K562 (cell line): ENCODE data around the gene ISG20L2. TPM values are rescaled to one million over a fixed set of nuclear protein-coding genes. Genes with fewer than 3 reads are reported as not detected.
A peak's percentile ranks its signal among the peaks of the same experiment; 100 is the strongest.

ENCODE experiments used
- CGGBP1 ChIP-seq: fragments of 250-450 bp; sonication (Bioruptor Pico); IDR thresholded peaks from 2 replicates; pipeline ENCODE4 v1.9.0; 2021; ENCODE audit warnings: mild to moderate bottlenecking
- EP400 ChIP-seq: fragments of 450-650 bp; IDR thresholded peaks from 2 replicates; pipeline ENCODE4 v1.6.1; 2017; ENCODE audit warnings: antibody characterized with exemption, mild to moderate bottlenecking, moderate library complexity
- FOXP4 ChIP-seq: sonication (generic); formaldehyde crosslinking; IDR thresholded peaks from 2 replicates; pipeline ENCODE4 v1.8.0; 2022; ENCODE audit warnings: mild to moderate bottlenecking, missing genetic modification reagents, borderline replicate concordance
- GABPA ChIP-seq: fragments of 200-800 bp; sonication (Bioruptor generic); conservative IDR thresholded peaks from 2 replicates; pipeline ENCODE4 v1.6.1; 2016; ENCODE audit warnings: low read depth, missing genetic modification characterization, missing compliant biosample characterization
- MCM7 ChIP-seq, 2 experiments: fragments of 450-650 bp; IDR thresholded peaks; 2 replicates each; pipeline ENCODE4 v1.6.1; 2016 to 2018
- MEF2D ChIP-seq: conservative IDR thresholded peaks from 2 replicates; pipeline ENCODE4 v1.6.1; 2016; ENCODE audit warnings: low read depth, missing genetic modification characterization, missing compliant biosample characterization
- NCOA2 ChIP-seq, 2 experiments: fragments of 450-650 bp; IDR thresholded peaks; 2 replicates each; pipeline ENCODE4 v1.6.1; 2018; ENCODE audit warnings: mild to moderate bottlenecking in 2 of 2, moderate library complexity in 1 of 2; ENCODE audit not compliant: partially characterized antibody in 2 of 2
- RAD51 ChIP-seq: fragments of 450-650 bp; IDR thresholded peaks from 2 replicates; pipeline ENCODE4 v1.7.1; 2016; ENCODE audit warnings: low read depth, mild to moderate bottlenecking, borderline replicate concordance
- SIN3A ChIP-seq, 2 experiments: fragments of 150-350 bp in 1 of 2; IDR thresholded peaks; 2 replicates each; pipeline ENCODE4 v1.6.1; 2011 to 2016; ENCODE audit warnings: borderline replicate concordance in 2 of 2, low read depth in 2 of 2, low read length in 2 of 2, mild to moderate bottlenecking in 2 of 2, moderate library complexity in 2 of 2; ENCODE audit not compliant: control insufficient read depth in 1 of 2
- SUPT5H ChIP-seq: fragments of 450-650 bp; IDR thresholded peaks from 2 replicates; pipeline ENCODE4 v1.6.1; 2016
- ZBTB40 ChIP-seq, 2 experiments: fragments of 450-650 bp in 1 of 2; sonication (generic) in 1 of 2; formaldehyde crosslinking in 1 of 2; IDR thresholded peaks; 2 replicates each; pipeline versions ENCODE4 v1.7.1 to v1.9.0; 2016 to 2022; ENCODE audit warnings: inconsistent platforms in 1 of 2, mild to moderate bottlenecking in 1 of 2, missing genetic modification reagents in 1 of 2
- ZNF282 ChIP-seq: sonication (generic); formaldehyde crosslinking; IDR thresholded peaks from 2 replicates; pipeline ENCODE4 v1.8.1; 2023; ENCODE audit warnings: missing genetic modification reagents
- ZNF395 ChIP-seq: fragments of 200-800 bp; sonication (Bioruptor generic); IDR thresholded peaks from 2 replicates; pipeline ENCODE4 v1.6.1; 2017; ENCODE audit warnings: missing genetic modification characterization, missing compliant biosample characterization
- polyA plus RNA-seq, 8 experiments: library from polyadenylated mRNA; depleted of rRNA in 4 of 8; stranded (reverse) in 5 of 8; unstranded in 3 of 8; fragments of >200 nt; fragmentation: Nextera tagmentation in 2 of 8; fragmentation: Illumina TruSeq in 1 of 8; extraction: Ambion mirVana in 2 of 8; extraction: Trizol in 1 of 8; gene quantifications; 2 replicates each; pipeline versions ENCODE4 v1.2.1 to v1.2.3, GENCODE V29; 2011 to 2014; ENCODE audit warnings: inconsistent platforms in 1 of 8, missing spikeins in 1 of 8
- total RNA-seq, 7 experiments: library from RNA; depleted of rRNA in 6 of 7; stranded (reverse); fragments of >200 nt in 6 of 7; fragmentation: Illumina TruSeq in 2 of 7; extraction: Trizol in 2 of 7; gene quantifications; 2 replicates each; pipeline versions ENCODE4 v1.2.1 to v1.2.3, GENCODE V29; 2011 to 2021; ENCODE audit warnings: low replicate concordance in 1 of 7

The ISG20L2 gene
- total and polyA plus RNA-seq, 9 of the 15 experiments (the other 6 are each of a cell fraction or from before 2014, with no cell fraction given), result 21.3 to 130 (median 50.3) TPM

GRCh38 chr1:156748670-156749418 is 20.3 kb upstream of the ISG20L2 start (continued):
- peak; percentile 72 for TF ChIP-seq ZBTB40 (IDR thresholded peaks at IDR 0.05)
- TF ChIP-seq ZBTB40 (CRISPR knock-in tag; IDR thresholded peaks at IDR 0.05), result no peak
- TF ChIP-seq EP400, result peak; percentile 58; the same call in 1 of the 2 replicates
- peak; percentile 80 for TF ChIP-seq GABPA
- TF ChIP-seq SIN3A (IDR thresholded peaks at IDR 0.05; ENCODE audit: borderline replicate concordance in 2 of 2, control insufficient read depth in 1 of 2, low read depth in 2 of 2, low read length in 2 of 2), result peak in 1 of 2 experiments; percentile 45; a peak in 1 of 4 replicates
- 0 out of 2 replicates have a peak, but pooled peaks have one; percentile 53 for TF ChIP-seq FOXP4 (CRISPR knock-in tag)
- TF ChIP-seq MCM7 (IDR thresholded peaks at IDR 0.05), result no peak
- TF ChIP-seq RAD51, result peak; percentile 64; the same call in 1 of the 2 replicates
- no peak for TF ChIP-seq ZNF282 (CRISPR knock-in tag)
- TF ChIP-seq MEF2D (tag), result 0 out of 2 replicates have a peak, but pooled peaks have one; percentile 27
- no peak for TF ChIP-seq CGGBP1 (CRISPR knock-in tag)
- no peak for TF ChIP-seq NCOA2 (IDR thresholded peaks at IDR 0.05; ENCODE audit: partially characterized antibody in 2 of 2)
- TF ChIP-seq SUPT5H, result peak; percentile 34; the same call in 1 of the 2 replicates
- TF ChIP-seq ZNF395, result 0 out of 2 replicates have a peak, but pooled peaks have one; percentile 31
